Neural progenitor cell (in vitro differentiated cells): ENCODE data around the gene NTRK1.

Source experiments
- EZH2phosphoT487 ChIP-seq: fragments of 200-600 bp; sonication (generic); IDR thresholded peaks from 2 replicates; pipeline ENCODE4 v1.6.1; 2017; ENCODE audit warnings: antibody characterized with exemption
- TF ChIP-seq, protein P1 (sequence below): fragments of 200-600 bp; sonication (generic); IDR thresholded peaks from 2 replicates; pipeline ENCODE4 v1.5.1; 2017; ENCODE audit warnings: antibody characterized with exemption, mild to moderate bottlenecking

DNA sequence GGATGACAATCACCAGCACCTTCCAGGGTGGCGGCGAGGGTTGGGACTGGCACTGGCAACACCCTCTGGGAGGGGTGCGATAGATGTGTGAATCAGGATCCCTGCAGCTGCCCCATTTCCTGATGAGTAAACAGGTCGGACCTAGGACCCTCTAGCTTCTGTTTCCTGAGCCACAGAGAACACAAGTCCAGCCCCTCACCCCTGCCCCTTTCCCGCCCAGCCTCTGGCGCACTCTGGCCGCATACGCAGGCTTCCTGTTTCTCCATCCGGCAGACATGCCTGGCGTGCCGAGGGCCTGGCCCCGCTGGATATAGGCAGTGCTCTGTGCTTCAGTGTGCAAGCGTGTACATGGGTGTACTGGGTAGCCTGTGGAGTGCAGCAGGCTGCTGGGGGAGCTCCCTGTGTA lies 37.5 kb downstream of the NTRK1 start:
- TF ChIP-seq, protein P1, sequence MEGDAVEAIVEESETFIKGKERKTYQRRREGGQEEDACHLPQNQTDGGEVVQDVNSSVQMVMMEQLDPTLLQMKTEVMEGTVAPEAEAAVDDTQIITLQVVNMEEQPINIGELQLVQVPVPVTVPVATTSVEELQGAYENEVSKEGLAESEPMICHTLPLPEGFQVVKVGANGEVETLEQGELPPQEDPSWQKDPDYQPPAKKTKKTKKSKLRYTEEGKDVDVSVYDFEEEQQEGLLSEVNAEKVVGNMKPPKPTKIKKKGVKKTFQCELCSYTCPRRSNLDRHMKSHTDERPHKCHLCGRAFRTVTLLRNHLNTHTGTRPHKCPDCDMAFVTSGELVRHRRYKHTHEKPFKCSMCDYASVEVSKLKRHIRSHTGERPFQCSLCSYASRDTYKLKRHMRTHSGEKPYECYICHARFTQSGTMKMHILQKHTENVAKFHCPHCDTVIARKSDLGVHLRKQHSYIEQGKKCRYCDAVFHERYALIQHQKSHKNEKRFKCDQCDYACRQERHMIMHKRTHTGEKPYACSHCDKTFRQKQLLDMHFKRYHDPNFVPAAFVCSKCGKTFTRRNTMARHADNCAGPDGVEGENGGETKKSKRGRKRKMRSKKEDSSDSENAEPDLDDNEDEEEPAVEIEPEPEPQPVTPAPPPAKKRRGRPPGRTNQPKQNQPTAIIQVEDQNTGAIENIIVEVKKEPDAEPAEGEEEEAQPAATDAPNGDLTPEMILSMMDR = no peak
- TF ChIP-seq EZH2phosphoT487 = no peak
